Stomach (tissue), 4 donors: ENCODE measurements around the gene CAPG.
A peak's percentile ranks its signal among the peaks of the same experiment; 100 is the strongest.

ENCODE experiments used
- CTCF ChIP-seq, 7 experiments: fragments of 450-650 bp in 4 of 7; fragments of 200-600 bp in 3 of 7; sonication (generic) in 3 of 7; IDR thresholded peaks; one replicate each; pipeline ENCODE4 v1.5.1; 2016 to 2019; ENCODE audit warnings: antibody characterized with exemption in 7 of 7, control low read depth in 2 of 7, mild to moderate bottlenecking in 1 of 7
- POLR2A ChIP-seq, 4 donors: fragments of 450-650 bp; IDR thresholded peaks; one replicate each; pipeline ENCODE4 v1.6.1; 2016; ENCODE audit warnings: antibody characterized with exemption in 4 of 4, control low read depth in 2 of 4, mild to moderate bottlenecking in 1 of 4, moderate library complexity in 1 of 4
- POLR2AphosphoS5 ChIP-seq, 3 donors: sonication (generic); formaldehyde crosslinking; IDR thresholded peaks; one replicate each; pipeline ENCODE4 v1.6.1; 2016; ENCODE audit warnings: antibody characterized with exemption in 3 of 3

- TF ChIP-seq CTCF (IDR thresholded peaks at IDR 0.05) (no peak), POLR2AphosphoS5 (IDR thresholded peaks at IDR 0.05) (peak in 2 of 3 donors; percentile 34 to 37), POLR2A (IDR thresholded peaks at IDR 0.05) (no peak)
These were observed at the start of gene CAPG for GRCh38 chr2:85409845-85410583.
